Measurements from ENCODE around the gene TMEM167A. TPM values are rescaled to one million over a fixed set of nuclear protein-coding genes. Genes with fewer than 3 reads are reported as not detected.

Gene TMEM167A
- total RNA-seq (10 to 100 TPM; 38.0 to 68.7 (median 59.2) TPM), polyA plus RNA-seq (10 to 100 TPM; 19.3 to 28.6 (median 25.5) TPM)
- long read RNA-seq, donor 1, full-length matches to known transcripts: 25 of 25 reads
- long read RNA-seq, donor 1, partial matches to known transcripts: 0 of 25 reads
- long read RNA-seq, donor 1, other reads (novel, unspliced or antisense): 0 of 25 reads
- long read RNA-seq, donor 2, full-length matches to known transcripts: 19 of 19 reads
- long read RNA-seq, donor 2, partial matches to known transcripts: 0 of 19 reads
- long read RNA-seq, donor 2, other reads (novel, unspliced or antisense): 0 of 19 reads

GRCh38 chr5:83076742-83077661 is at the start of gene TMEM167A, which contains the start of gene XRCC4:
TSS of gene TMEM167A (minus strand) at chr5:83077394. CDS start at chr5:83077323, 71 bp downstream.
TSS of gene XRCC4 (plus strand) at chr5:83077547. CDS start at chr5:83104920, 27,373 bp downstream.
- no peaks in the 10 kb centered on the region for H3K9me3 ChIP-seq
- H3K4me1 ChIP-seq: peaks cover 24 to 61% (median 57%) of the 10 kb centered on the region in 6 donors
- intact Hi-C loops (cut with DNase I; ENCODE audit: low total_unique reads): no loop called here
- H3K27ac ChIP-seq: peak within 1 kb of the TSS; percentile 78 to 94 (median 90)
- WGBS, 5 donors: 0 to 1% (median 1%) methylated on average over 39 to 44 of the region's 44 CpGs
- peak; percentile 98 for DNase-seq
- TF ChIP-seq CTCF (IDR thresholded peaks at IDR 0.05 in 8 of 11, conservative IDR thresholded peaks at IDR 0.05 in 3 of 11): peak in 2 of 11 experiments; percentile 14 to 28
- peak; percentile 98 for TF ChIP-seq POLR2AphosphoS5 (IDR thresholded peaks at IDR 0.05)
- peak in 2 of 3 donors; percentile 51 to 68 for TF ChIP-seq POLR2A (IDR thresholded peaks at IDR 0.05)
- H3K4me3 ChIP-seq: peak within 1 kb of the TSS; percentile 70 to 96 (median 86)
- H3K27me3 ChIP-seq (replicated peaks in 1 of 7): no peaks in the 10 kb centered on the region
- H3K36me3 ChIP-seq: peaks cover 0 to 15% (median 0%) of the 10 kb centered on the region in 6 donors

- H3K27ac ChIP-seq: no peak overlapping the region
- peaks cover 0 to 6% (median 0%) of the 10 kb centered on the region in 6 donors for H3K36me3 ChIP-seq
- H3K4me1 ChIP-seq: no peaks in the 10 kb centered on the region
- no peak overlapping the region for H3K4me3 ChIP-seq
- WGBS, 5 donors: 61 to 90% (median 70%) methylated on average over 2 of the region's 2 CpGs
- DNase-seq: no peak
- TF ChIP-seq POLR2AphosphoS5 (IDR thresholded peaks at IDR 0.05) (no peak), POLR2A (IDR thresholded peaks at IDR 0.05) (no peak), CTCF (IDR thresholded peaks at IDR 0.05 in 8 of 11, conservative IDR thresholded peaks at IDR 0.05 in 3 of 11) (no peak)
- intact Hi-C loops (cut with DNase I; ENCODE audit: low total_unique reads): no loop called here
- peaks cover 0 to 34% (median 16%) of the 10 kb centered on the region in 8 donors for H3K9me3 ChIP-seq
- H3K27me3 ChIP-seq (replicated peaks in 1 of 7): no peaks in the 10 kb centered on the region
Measured at GRCh38 chr5:83126501-83126900, 49.3 kb upstream of the TMEM167A start.

- no peak for TF ChIP-seq POLR2A (IDR thresholded peaks at IDR 0.05)
- TF ChIP-seq CTCF (IDR thresholded peaks at IDR 0.05 in 8 of 11, conservative IDR thresholded peaks at IDR 0.05 in 3 of 11): no peak
- no peak for TF ChIP-seq POLR2AphosphoS5 (IDR thresholded peaks at IDR 0.05)
- Histone ChIP-seq H3K27me3 (replicated peaks in 1 of 7) (no peaks in the 10 kb centered on the region), H3K27ac (no peak overlapping the region), H3K9me3 (peaks cover 0 to 34% (median 15%) of the 10 kb centered on the region in 8 donors), H3K36me3 (peaks cover 0 to 6% (median 0%) of the 10 kb centered on the region in 6 donors), H3K4me1 (no peaks in the 10 kb centered on the region), H3K4me3 (no peak overlapping the region)
- intact Hi-C loops (cut with DNase I; ENCODE audit: low total_unique reads): no loop called here
- WGBS, 5 donors: 86 to 93% (median 87%) methylated on average over 7 of the region's 7 CpGs
- no peak for DNase-seq
Measured at GRCh38 chr5:83125560-83125959, 48.4 kb upstream of the TMEM167A start.

All from spleen (tissue), 13 donors.